ENCODE measurements around the gene GADD45GIP1. TPM values are rescaled to one million over a fixed set of nuclear protein-coding genes. Genes with fewer than 3 reads are reported as not detected.

GADD45GIP1 gene
- total and polyA plus RNA-seq, 10 of the 15 experiments (the other 5 are each of a cell fraction or from before 2014, with no cell fraction given) = 5.1 to 136 (median 30.1) TPM

- ATAC-seq = no peak
- Histone ChIP-seq H3K4me1 (ENCODE audit: control insufficient read depth, insufficient read depth, low read length) (no peaks in the 10 kb centered on the region; the same call in 1 of the 2 replicates), H3K27me3 (replicated peaks in 1 of 2; ENCODE audit: control insufficient read depth in 2 of 2, insufficient read depth in 2 of 2, low read length in 1 of 2) (peaks cover 0 to 3% of the 10 kb centered on the region in 2 experiments; a peak in 1 of 4 replicates), H2AFZ (ENCODE audit: control insufficient read depth, low read depth, low read length) (no peak overlapping the region), H3K4me2 (ENCODE audit: control insufficient read depth, insufficient read depth) (no peak overlapping the region), H4K20me1 (ENCODE audit: control insufficient read depth, insufficient read depth) (no peaks in the 10 kb centered on the region), H3K9me3 (replicated peaks; ENCODE audit: control insufficient read depth, insufficient read depth, low read length) (no peaks in the 10 kb centered on the region), H3K4me3 (no peak overlapping the region), H3K79me2 (ENCODE audit: control insufficient read depth, insufficient read depth, low read length) (no peaks in the 10 kb centered on the region), H3K9ac (ENCODE audit: control insufficient read depth, insufficient read depth, low read length) (no peak overlapping the region), H3K36me3 (ENCODE audit: control insufficient read depth in 2 of 2, insufficient read depth in 2 of 2, low read length in 1 of 2) (no peaks in the 10 kb centered on the region), H3K27ac (ENCODE audit: control insufficient read depth, insufficient read depth) (no peak overlapping the region)
- WGBS (ENCODE audit: insufficient coverage, insufficient replicate concordance, low lambda C conversion rate, missing lambda C conversion rate) = 73% methylated on average over 12 of the region's 12 CpGs
- no TSS peak for BruUV-seq (replicated peaks)
- no peak for DNase-seq (ENCODE audit: low read depth, low spot score)
- FAIRE-seq = no peak
- no peak for TF ChIP-seq POU2F2 (IDR thresholded peaks at IDR 0.05; ENCODE audit: borderline replicate concordance, low read depth, low read length)
- no peak for TF ChIP-seq IKZF2 (IDR thresholded peaks at IDR 0.05)
- no peak for TF ChIP-seq GABPA (IDR thresholded peaks at IDR 0.05; ENCODE audit: low read depth)
- TF ChIP-seq ETV6 (conservative IDR thresholded peaks at IDR 0.05 in 1 of 2, IDR thresholded peaks at IDR 0.05 in 1 of 2; ENCODE audit: borderline replicate concordance in 1 of 2, low read depth in 1 of 2) = no peak
- no peak for TF ChIP-seq ZBED1 (IDR thresholded peaks at IDR 0.05; ENCODE audit: borderline replicate concordance)
- no peak for TF ChIP-seq CREM (IDR thresholded peaks at IDR 0.05; ENCODE audit: low read depth)
- no peak for TF ChIP-seq HDAC2 (IDR thresholded peaks at IDR 0.05)
- no peak for TF ChIP-seq RELA (IDR thresholded peaks at IDR 0.05; ENCODE audit: borderline replicate concordance, partially characterized antibody)
- TF ChIP-seq NFYA (IDR thresholded peaks at IDR 0.05; ENCODE audit: borderline replicate concordance, low read depth, low read length) = no peak
- no peak for TF ChIP-seq ATF3 (IDR thresholded peaks at IDR 0.05; ENCODE audit: borderline replicate concordance, extremely low read depth, low read depth, low read length)
- ChIA-PET SMC1A (ENCODE audit: uncharacterized antibody, unreplicated experiment) (no interaction called here), RAD21 (ENCODE audit: unreplicated experiment) (no interaction called here), POLR2A (no interaction called here), CTCF (interaction anchor here (1.4 kb wide), 1 partner anchor 43 kb away, joined by 6 read pairs; no protein-coding TSS in a partner anchor)
- in situ Hi-C loops (cut with MboI) = no loop called here
- intact Hi-C loops (cut with micrococcal nuclease; ENCODE audit: unreplicated experiment) = no loop called here
Observed at GRCh38 chr19:12986726-12987125, 29.7 kb upstream of the GADD45GIP1 start.
